ENCODE results near the gene MRPS5.

- no peak for TF ChIP-seq CTCF (IDR thresholded peaks at IDR 0.05)
- TF ChIP-seq EZH2 (IDR thresholded peaks at IDR 0.05): no peak
- TF ChIP-seq EZH2phosphoT487 (IDR thresholded peaks at IDR 0.05): no peak
These were observed 53.4 kb downstream of the MRPS5 start for GRCh38 chr2:95068256-95068655.
